CD14-positive monocyte (primary cell): ENCODE results near the gene SLC9A4. TPM values are rescaled to one million over a fixed set of nuclear protein-coding genes. Genes with fewer than 3 reads are reported as not detected.

Source experiments
- DNase-seq, 3 donors: peaks; one replicate each; pipeline ENCODE4 v3.0.0-alpha.2; 2011 to 2022
- H2AFZ ChIP-seq: 2 replicates; pipeline ENCODE4 v1.6.0; 2012; ENCODE audit warnings: mild to moderate bottlenecking, low read depth, low read length, inconsistent platforms; ENCODE audit not compliant: insufficient read depth, poor library complexity, severe bottlenecking
- H3K27ac ChIP-seq, 2 donors: 1 replicate in 1 of 2; 2 replicates in 1 of 2; pipeline ENCODE4 v1.5.1; 2012 to 2013; ENCODE audit warnings: low read length in 2 of 2, control low read depth in 1 of 2, inconsistent platforms in 1 of 2, low read depth in 1 of 2, mild to moderate bottlenecking in 1 of 2
- H3K27me3 ChIP-seq, 2 donors: one replicate each; pipeline versions ENCODE4 v1.6.0 to v1.6.1; 2011 to 2013; ENCODE audit warnings: low read length in 2 of 2; ENCODE audit not compliant: control insufficient read depth in 2 of 2, insufficient read depth in 2 of 2
- H3K36me3 ChIP-seq, 2 donors: replicated peaks in 1 of 2; 1 replicate in 1 of 2; 2 replicates in 1 of 2; pipeline versions ENCODE4 v1.5.1 to v1.6.1; 2012 to 2013; ENCODE audit warnings: low read length in 2 of 2, control low read depth in 1 of 2, inconsistent platforms in 1 of 2, mild to moderate bottlenecking in 1 of 2; ENCODE audit not compliant: insufficient read depth in 2 of 2, control insufficient read depth in 1 of 2
- H3K4me1 ChIP-seq, 2 donors: 1 replicate in 1 of 2; 2 replicates in 1 of 2; pipeline versions ENCODE4 v1.5.1 to v1.6.1; 2012 to 2013; ENCODE audit warnings: low read length in 2 of 2, control low read depth in 1 of 2, inconsistent platforms in 1 of 2, mild to moderate bottlenecking in 1 of 2, moderate library complexity in 1 of 2; ENCODE audit not compliant: insufficient read depth in 2 of 2, control insufficient read depth in 1 of 2
- H3K4me2 ChIP-seq: replicated peaks from 2 replicates; pipeline ENCODE3; 2012; ENCODE audit warnings: low read length, moderate library complexity, mild to moderate bottlenecking; ENCODE audit not compliant: poor library complexity, severe bottlenecking; ENCODE audit errors: extremely low read depth
- H3K4me3 ChIP-seq, 3 experiments: fragments of 200-600 bp in 1 of 3; sonication (generic) in 1 of 3; replicated peaks in 1 of 3; 1 replicate in 2 of 3; 2 replicates in 1 of 3; pipeline ENCODE4 v1.5.1; 2011 to 2013; ENCODE audit warnings: low read length in 3 of 3, mild to moderate bottlenecking in 3 of 3, control low read depth in 2 of 3, low read depth in 2 of 3, inconsistent platforms in 1 of 3, moderate library complexity in 1 of 3
- H3K79me2 ChIP-seq: 2 replicates; pipeline ENCODE4 v1.6.0; 2012; ENCODE audit warnings: mild to moderate bottlenecking, control low read depth, inconsistent platforms, low read length, moderate library complexity; ENCODE audit not compliant: insufficient read depth
- H3K9ac ChIP-seq: 2 replicates; pipeline ENCODE4 v1.6.0; 2017; ENCODE audit warnings: low read length, mild to moderate bottlenecking; ENCODE audit not compliant: insufficient read depth, poor library complexity, severe bottlenecking
- H3K9me3 ChIP-seq, 2 donors: replicated peaks in 1 of 2; 1 replicate in 1 of 2; 2 replicates in 1 of 2; pipeline versions ENCODE4 v1.5.1 to v1.6.1; 2012 to 2013; ENCODE audit warnings: low read length in 2 of 2, control low read depth in 1 of 2; ENCODE audit not compliant: control insufficient read depth in 1 of 2, insufficient read depth in 1 of 2
- H4K20me1 ChIP-seq: 2 replicates; pipeline ENCODE4 v1.6.0; 2012; ENCODE audit warnings: mild to moderate bottlenecking, low read length, control low read depth, moderate library complexity; ENCODE audit not compliant: insufficient read depth
- H3K27ac Mint-ChIP-seq, 7 donors: one replicate each; pipeline ENCODE4 v1.8.0; 2020; ENCODE audit warnings: mild to moderate bottlenecking in 7 of 7, mixed read lengths in 7 of 7, moderate library complexity in 6 of 7, inconsistent platforms in 2 of 7
- H3K27me3 Mint-ChIP-seq, 3 donors: one replicate each; pipeline ENCODE4 v1.8.0; 2021 to 2022; ENCODE audit warnings: low read depth in 3 of 3, mild to moderate bottlenecking in 3 of 3, mixed read lengths in 3 of 3, moderate library complexity in 3 of 3, inconsistent platforms in 1 of 3
- H3K36me3 Mint-ChIP-seq, 2 donors: one replicate each; pipeline ENCODE4 v1.8.0; 2020; ENCODE audit warnings: mixed read lengths in 2 of 2, inconsistent platforms in 1 of 2, mild to moderate bottlenecking in 1 of 2
- H3K4me1 Mint-ChIP-seq: one replicate; pipeline ENCODE4 v1.8.0; 2020; ENCODE audit warnings: mild to moderate bottlenecking, mixed read lengths
- H3K4me3 Mint-ChIP-seq, 2 donors: one replicate each; pipeline ENCODE4 v1.8.0; 2020; ENCODE audit warnings: mild to moderate bottlenecking in 2 of 2, mixed read lengths in 2 of 2, moderate library complexity in 1 of 2
- H3K9me3 Mint-ChIP-seq, 7 donors: one replicate each; pipeline ENCODE4 v1.8.0; 2020 to 2022; ENCODE audit warnings: mixed read lengths in 7 of 7, mild to moderate bottlenecking in 6 of 7, moderate library complexity in 6 of 7, inconsistent platforms in 2 of 7
- CTCF ChIP-seq: fragments of 200-600 bp; IDR thresholded peaks from one replicate; pipeline ENCODE4 v1.8.0; 2022; ENCODE audit warnings: antibody characterized with exemption, mild to moderate bottlenecking
- WGBS: methylation state at CpG from one replicate; pipeline ENCODE4 v1.1.5; 2013; ENCODE audit warnings: missing lambda C conversion rate; ENCODE audit not compliant: insufficient coverage; 5-methylcytosine and 5-hydroxymethylcytosine counted together
- intact Hi-C, 2 donors: fragments of 100-400 bp; cut with micrococcal nuclease; formaldehyde crosslinking; loops; one replicate each; pipeline versions ENCODE4 v1.15.0 to v1.15.1; 2023
- polyA plus RNA-seq, 3 donors: library from polyadenylated mRNA; depleted of rRNA in 1 of 3; unstranded in 2 of 3; stranded (reverse) in 1 of 3; fragments of 300-500 nt in 2 of 3; fragments of >200 nt in 1 of 3; fragmentation: Illumina TruSeq in 2 of 3; gene quantifications; 1 replicate in 2 of 3; 2 replicates in 1 of 3; pipeline ENCODE4 v1.2.3, GENCODE V29; 2012 to 2021

Gene SLC9A4
- polyA plus RNA-seq, 3 donors, result not detected

DNA sequence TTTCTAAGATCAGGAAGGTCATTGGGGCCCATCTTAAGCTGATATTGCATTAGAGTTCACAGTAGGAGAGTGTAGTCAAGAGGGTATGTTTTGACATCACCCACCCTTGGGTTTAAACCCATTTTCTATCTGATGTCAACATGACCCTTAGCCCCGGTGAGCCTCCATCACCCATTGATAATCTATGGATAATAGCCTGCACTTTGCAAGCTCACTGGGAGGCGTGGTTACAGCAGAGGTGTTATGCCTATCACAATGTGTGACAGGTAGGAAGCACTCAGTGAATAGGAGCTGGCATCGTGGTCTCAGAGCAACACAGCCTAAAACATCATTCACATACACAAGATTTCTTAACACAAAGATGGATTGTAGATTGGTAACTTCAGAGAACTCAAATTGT lies 28.8 kb upstream of the SLC9A4 start:
- DNase-seq, result no peak
- no peaks in the 10 kb centered on the region for H3K9me3 Mint-ChIP-seq
- no peaks in the 10 kb centered on the region for H3K36me3 ChIP-seq
- H3K36me3 Mint-ChIP-seq, result no peaks in the 10 kb centered on the region
- H3K27ac Mint-ChIP-seq, result no peak overlapping the region
- H3K27me3 ChIP-seq, result peaks cover 0 to 3% of the 10 kb centered on the region in 2 donors
- H3K4me1 Mint-ChIP-seq, result peaks cover 5% of the 10 kb centered on the region
- peaks cover 4 to 6% of the 10 kb centered on the region in 2 donors for H3K4me1 ChIP-seq
- H3K9me3 ChIP-seq, result no peaks in the 10 kb centered on the region
- no peak overlapping the region for H3K4me3 ChIP-seq
- H3K27ac ChIP-seq, result no peak overlapping the region
- H3K4me2 ChIP-seq, result no peak overlapping the region
- no peak overlapping the region for H2AFZ ChIP-seq
- H3K4me3 Mint-ChIP-seq, result no peak overlapping the region
- WGBS, result no CpG with 5 or more reads among the region's 3 CpGs
- TF ChIP-seq CTCF, result no peak
- intact Hi-C loops, result loop anchor here (5.0 kb wide), 4 partner anchors 192 to 562 kb away; no protein-coding TSS in a partner anchor
- no peaks in the 10 kb centered on the region for H4K20me1 ChIP-seq
- H3K27me3 Mint-ChIP-seq, result peaks cover 0 to 3% (median 1%) of the 10 kb centered on the region in 3 donors
- H3K79me2 ChIP-seq, result no peaks in the 10 kb centered on the region
- no peak overlapping the region for H3K9ac ChIP-seq

DNA sequence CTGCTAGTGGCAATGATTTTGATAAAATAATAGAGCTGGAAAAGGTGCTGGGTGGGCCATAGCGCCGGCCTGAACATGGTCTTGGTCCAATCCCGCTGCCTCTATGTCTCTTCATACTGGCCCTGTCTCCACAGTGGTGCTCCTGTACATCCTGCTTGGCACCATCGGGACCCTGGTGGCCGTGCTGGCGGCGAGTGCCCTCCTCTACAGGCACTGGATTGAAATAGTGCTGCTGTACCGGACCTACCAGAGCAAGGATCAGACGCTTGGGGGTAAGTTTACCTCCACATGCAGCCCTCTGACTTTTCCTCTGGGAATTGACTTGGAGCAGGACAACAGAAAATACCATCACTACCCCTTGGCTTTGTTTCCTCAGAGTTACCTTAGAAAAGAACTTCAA lies 26.1 kb upstream of the SLC9A4 start:
- Histone ChIP-seq H3K27me3 (peaks cover 0 to 3% of the 10 kb centered on the region in 2 donors), H3K9me3 (no peaks in the 10 kb centered on the region), H4K20me1 (no peaks in the 10 kb centered on the region), H3K79me2 (no peaks in the 10 kb centered on the region), H3K36me3 (no peaks in the 10 kb centered on the region), H3K9ac (no peak overlapping the region), H3K4me2 (no peak overlapping the region), H3K27ac (no peak overlapping the region), H3K4me3 (no peak overlapping the region), H3K4me1 (peaks cover 4 to 6% of the 10 kb centered on the region in 2 donors), H2AFZ (no peak overlapping the region)
- 94% methylated on average over 9 of the region's 9 CpGs for WGBS
- TF ChIP-seq CTCF, result no peak
- Mint-ChIP-seq H3K9me3 (no peaks in the 10 kb centered on the region), H3K4me3 (no peak overlapping the region), H3K27me3 (peaks cover 0 to 5% (median 3%) of the 10 kb centered on the region in 3 donors), H3K36me3 (no peaks in the 10 kb centered on the region), H3K27ac (no peak overlapping the region), H3K4me1 (peaks cover 5% of the 10 kb centered on the region)
- no peak for DNase-seq
- intact Hi-C loops, result loop anchor here in 1 of 2 donors (5.0 kb wide), 2 partner anchors 195 to 565 kb away; no protein-coding TSS in a partner anchor
